NCI-H2171 treated with DMSO at 0.1 percent for 48 hours (cell line): Measurements from ENCODE around the gene PPP5C.
"Not testable (repeated sequence)": the region's sequence is repeated elsewhere in the genome, so short reads cannot be mapped to it uniquely, and the experiment has no call there.

Experiments used
- DNase-seq: peaks from one replicate; lab custom pipeline; 2025; lab: John Stamatoyannopoulos, UW

PPP5C gene

GRCh38 chr19:46386151-46386550 is 39.3 kb downstream of the PPP5C start:
- no peak for DNase-seq

- DNase-seq, result no peak
Measured at GRCh38 chr19:46386996-46387712, 40.3 kb downstream of the PPP5C start.

- no peak for DNase-seq
Measured at GRCh38 chr19:46387713-46388130, 40.8 kb downstream of the PPP5C start.

- no peak for DNase-seq
Measured at GRCh38 chr19:46388311-46389095, 41.6 kb downstream of the PPP5C start.

GRCh38 chr19:46390121-46390858 is 43.4 kb downstream of the PPP5C start:
- DNase-seq, result no peak

DNA sequence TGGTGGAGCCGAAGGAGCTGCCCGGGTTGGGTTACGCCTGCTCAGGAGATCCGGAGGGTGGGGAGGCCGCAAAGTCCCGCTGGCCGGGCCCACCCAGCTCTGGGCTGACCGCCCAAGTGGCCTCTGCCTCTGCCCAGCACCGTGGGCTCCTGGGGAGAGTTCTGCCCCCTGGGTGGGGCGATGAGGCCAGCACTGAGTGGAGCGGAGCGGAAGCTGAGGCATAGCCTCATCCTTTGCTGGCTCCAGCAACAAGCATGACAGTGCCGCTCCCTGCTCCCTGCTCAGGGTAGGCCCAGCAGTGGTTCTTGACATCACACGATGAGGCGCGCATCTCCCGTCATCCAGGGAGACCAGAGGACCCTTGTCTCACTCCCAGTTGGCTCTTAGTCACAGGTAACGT is 44.0 kb downstream of the PPP5C start:
- DNase-seq, result no peak

GRCh38 chr19:46391296-46392251 is 44.7 kb downstream of the PPP5C start:
- no peak for DNase-seq

DNA sequence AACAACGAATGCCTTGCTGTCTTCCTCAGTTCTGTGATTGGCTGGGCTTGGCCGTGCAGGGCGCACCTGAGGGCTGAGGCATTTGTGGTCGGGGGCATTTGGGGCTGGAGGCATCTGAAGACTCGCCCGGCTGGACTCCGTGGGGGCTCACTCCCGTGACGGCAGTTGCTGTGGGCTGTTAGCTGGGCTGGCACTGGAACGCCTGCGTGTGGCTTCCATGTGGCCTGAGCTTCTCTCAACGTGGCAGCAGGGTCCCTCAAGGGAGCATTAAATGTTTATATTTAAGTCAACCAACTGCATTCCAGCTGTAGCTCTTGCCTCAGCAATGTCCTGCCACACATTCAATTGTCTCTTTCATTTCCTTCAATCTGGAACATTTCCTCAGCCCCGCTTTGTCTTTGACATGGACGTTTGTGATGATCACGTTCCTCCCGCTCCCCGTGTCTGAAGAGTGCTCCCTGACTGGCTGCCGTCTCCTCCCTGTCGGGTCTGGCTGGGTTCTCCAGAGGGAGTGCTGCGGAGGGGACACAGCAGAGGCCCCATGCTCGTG is 45.4 kb downstream of the PPP5C start:
- DNase-seq, result no peak

DNA sequence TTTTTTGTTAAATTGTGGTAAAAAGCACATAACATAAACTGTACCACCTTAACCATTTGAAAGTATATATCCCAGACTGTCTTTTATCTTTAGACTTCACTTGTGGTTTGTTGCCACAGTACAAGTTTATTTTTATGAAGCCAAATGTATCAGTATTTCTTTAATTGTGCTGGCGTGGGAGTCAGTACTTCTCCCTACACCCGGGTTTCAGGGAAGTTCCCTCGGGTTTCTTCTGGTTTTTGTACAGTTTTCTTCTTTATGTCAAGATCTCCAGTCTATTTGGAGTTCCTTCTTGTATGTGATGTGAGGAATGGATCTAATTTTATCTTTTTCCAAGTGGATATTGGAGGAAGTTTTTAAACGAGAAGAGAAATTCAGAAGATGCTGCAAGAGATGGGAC is 46.0 kb downstream of the PPP5C start:
- no peak for DNase-seq

DNA sequence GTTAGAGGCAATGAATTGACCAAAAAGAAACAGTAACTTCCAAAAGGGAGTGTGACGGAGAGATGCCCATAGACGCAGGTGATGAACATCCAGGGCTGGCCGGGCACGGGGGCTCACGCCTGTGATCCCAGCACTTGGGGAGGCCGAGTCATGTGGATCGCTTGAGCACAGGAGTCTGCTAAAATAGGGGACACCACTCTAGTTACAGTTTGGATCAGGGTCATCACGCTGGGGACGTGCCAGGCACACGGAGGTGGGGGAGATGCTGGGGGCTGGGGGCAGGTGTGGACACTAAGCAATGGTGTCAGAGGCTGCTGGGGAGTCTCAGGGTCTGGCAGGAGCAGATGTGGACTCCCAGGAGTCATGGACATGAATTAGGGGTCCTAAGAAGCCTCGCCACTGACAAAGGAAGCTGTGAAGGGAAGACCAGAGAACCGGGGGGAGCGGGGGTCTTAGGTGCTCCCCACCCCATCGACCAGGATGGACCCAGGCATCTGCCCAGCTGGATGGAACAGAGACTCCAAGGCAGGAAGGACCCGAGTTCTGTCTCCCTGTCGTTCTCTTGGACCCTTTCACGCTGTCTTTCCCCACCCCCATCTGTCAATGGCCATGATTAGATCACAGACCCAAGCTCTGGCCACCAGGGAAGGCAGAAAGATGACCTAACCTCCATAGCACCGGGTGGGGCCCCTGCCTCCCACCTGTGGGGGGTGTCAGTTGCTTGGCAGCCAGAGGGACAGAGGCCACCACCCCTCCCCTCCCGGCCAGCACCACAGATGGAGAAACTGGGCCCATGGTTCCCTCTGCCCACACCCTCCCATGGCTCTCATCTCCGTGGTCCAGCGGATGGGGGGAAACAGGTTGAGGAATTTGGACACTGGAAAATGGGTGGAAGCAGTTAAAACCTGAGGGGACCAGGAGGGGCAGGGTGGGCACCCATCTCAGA is 46.8 kb downstream of the PPP5C start:
- DNase-seq, result no peak

DNA sequence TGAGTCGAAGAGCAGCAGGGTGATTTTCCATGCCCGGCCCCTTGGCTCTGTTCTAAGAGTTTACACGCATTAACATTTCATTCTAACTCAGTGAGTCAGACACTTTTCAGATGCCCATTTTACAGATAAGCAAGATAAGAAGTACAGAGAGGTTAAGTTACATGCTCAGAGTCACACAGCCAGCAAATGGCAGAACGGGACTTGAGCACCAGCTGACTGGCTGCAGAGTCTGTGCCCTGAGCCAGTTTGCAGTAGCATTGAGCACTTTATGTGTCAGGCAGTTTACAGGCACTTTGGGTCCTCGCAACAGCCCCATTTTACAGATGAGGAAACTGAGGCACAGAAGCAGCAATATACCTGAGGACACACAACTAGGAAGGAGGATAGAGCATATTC is 47.5 kb downstream of the PPP5C start:
- no peak for DNase-seq

GRCh38 chr19:46397801-46398479 is 51.1 kb downstream of the PPP5C start:
- not testable (repeated sequence) for DNase-seq

DNA sequence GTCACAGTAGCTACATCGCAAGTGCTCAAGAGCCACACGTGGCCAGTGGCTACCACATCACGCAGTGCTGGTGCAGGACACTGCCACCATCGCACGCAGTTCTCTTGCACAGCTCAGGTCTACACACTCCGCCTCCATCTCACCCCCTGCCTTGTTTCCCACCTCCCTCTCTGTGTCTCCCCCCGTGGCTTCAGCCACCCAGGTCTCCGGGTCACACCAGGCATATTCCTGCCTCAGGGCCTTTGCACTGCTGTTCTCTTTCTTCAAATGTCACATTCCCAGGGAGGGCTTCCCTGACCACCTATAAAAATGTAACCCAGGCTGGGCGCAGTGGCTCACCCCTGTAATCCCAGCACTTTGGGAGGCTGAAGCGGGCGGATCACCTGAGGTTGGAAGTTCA is 55.8 kb downstream of the PPP5C start:
- no peak for DNase-seq

- peak; percentile 79 for DNase-seq
Measured at GRCh38 chr19:46404055-46404752, 57.3 kb downstream of the PPP5C start.

DNA sequence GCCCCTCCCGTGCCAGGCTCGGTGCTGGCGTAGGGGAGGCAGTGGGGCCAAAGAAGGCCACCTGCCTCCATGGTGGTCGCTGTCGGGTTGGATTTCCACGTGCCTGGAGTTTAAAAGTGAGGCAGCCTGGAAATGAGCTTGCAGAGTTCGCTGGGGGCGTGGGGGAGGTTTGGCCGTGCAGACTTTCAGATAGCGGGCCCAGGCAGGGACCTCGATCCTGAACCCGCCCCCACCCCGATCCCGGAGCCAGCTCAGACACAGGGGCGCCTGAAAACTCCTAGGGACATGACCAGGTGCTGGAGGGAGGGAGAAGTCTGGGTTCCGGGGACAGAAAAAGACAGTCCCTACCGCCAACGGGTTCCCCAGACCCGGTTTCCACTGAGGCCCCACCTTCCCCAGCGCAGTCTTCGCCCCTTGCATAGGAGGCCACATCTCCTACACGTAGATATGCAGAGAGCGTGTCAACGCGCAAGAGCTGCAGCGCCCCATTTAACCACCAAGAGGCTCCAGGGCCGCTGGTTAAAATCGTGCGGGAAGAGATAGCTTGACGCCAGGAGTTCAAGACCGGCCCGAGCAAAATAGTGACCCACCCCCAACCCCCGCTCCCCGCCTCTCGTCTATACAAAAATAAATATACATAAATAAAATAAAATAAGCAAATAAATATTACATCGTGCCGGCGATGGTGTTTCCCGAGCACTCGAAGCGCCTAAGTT is 58.0 kb downstream of the PPP5C start:
- peak; percentile 67 for DNase-seq

- DNase-seq, result peak; percentile 44
Measured at GRCh38 chr19:46406976-46407375, 60.1 kb downstream of the PPP5C start.

GRCh38 chr19:46407856-46408663 is 61.2 kb downstream of the PPP5C start:
- DNase-seq, result peak; percentile 46
